ENCODE measurements around the gene C19orf81.

DNA sequence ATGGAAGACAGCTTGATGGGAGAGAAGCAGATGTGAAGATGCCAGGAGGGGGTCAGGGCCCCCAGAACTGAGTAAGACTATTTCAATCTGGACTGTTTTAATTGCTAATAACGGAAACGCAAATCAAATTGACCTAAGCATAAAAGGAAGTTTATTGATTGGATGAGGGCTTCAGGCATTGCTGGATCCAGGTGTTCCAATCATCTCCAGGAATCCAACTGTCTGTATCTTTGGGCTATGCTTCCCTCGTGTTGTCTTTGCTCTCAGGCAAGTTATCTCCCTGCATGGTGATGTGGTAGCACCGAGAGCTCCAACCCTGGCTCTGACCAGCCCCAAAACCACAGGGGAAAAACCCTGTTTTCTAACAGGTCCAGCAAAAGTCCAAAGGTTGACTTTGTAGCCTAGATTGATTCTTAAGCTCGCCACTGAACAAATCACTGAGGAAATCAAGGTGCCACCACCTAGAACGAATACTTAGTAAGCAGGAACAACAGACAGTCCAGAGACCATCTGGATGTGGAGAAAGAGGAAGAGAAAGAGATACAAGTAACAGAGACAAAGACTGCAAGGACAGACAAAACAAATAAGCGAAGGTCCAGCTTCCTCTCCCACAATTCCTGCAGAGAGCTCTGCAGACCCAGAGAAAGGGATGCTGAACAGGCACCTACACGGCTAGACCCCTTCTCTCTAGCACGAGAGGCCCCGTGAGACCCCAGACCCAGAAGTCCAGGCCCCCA is 1.2 kb upstream of the C19orf81 start:
- TF ChIP-seq, protein P1, sequence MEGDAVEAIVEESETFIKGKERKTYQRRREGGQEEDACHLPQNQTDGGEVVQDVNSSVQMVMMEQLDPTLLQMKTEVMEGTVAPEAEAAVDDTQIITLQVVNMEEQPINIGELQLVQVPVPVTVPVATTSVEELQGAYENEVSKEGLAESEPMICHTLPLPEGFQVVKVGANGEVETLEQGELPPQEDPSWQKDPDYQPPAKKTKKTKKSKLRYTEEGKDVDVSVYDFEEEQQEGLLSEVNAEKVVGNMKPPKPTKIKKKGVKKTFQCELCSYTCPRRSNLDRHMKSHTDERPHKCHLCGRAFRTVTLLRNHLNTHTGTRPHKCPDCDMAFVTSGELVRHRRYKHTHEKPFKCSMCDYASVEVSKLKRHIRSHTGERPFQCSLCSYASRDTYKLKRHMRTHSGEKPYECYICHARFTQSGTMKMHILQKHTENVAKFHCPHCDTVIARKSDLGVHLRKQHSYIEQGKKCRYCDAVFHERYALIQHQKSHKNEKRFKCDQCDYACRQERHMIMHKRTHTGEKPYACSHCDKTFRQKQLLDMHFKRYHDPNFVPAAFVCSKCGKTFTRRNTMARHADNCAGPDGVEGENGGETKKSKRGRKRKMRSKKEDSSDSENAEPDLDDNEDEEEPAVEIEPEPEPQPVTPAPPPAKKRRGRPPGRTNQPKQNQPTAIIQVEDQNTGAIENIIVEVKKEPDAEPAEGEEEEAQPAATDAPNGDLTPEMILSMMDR (conservative IDR thresholded peaks at IDR 0.05; ENCODE audit: low read length): no peak
- no peak for TF ChIP-seq EZH2phosphoT487 (IDR thresholded peaks at IDR 0.05; ENCODE audit: borderline replicate concordance)
